Gastroesophageal sphincter (tissue), 3 donors: Measurements from ENCODE around the gene TAOK3.

Experiments
- CTCF ChIP-seq, 4 experiments: fragments of 200-600 bp in 2 of 4; fragments of 450-650 bp in 2 of 4; sonication (generic) in 1 of 4; IDR thresholded peaks; one replicate each; pipeline ENCODE4 v1.5.1; 2017 to 2019; ENCODE audit warnings: antibody characterized with exemption in 4 of 4, mild to moderate bottlenecking in 2 of 4, moderate library complexity in 2 of 4
- EP300 ChIP-seq: sonication (generic); formaldehyde crosslinking; IDR thresholded peaks from one replicate; pipeline ENCODE4 v1.6.1; 2017; ENCODE audit warnings: antibody characterized with exemption, mild to moderate bottlenecking
- POLR2A ChIP-seq, 2 donors: fragments of 450-650 bp; IDR thresholded peaks; one replicate each; pipeline ENCODE4 v1.6.1; 2017; ENCODE audit warnings: antibody characterized with exemption in 2 of 2, mild to moderate bottlenecking in 2 of 2, moderate library complexity in 1 of 2
- POLR2AphosphoS5 ChIP-seq: sonication (generic); formaldehyde crosslinking; IDR thresholded peaks from one replicate; pipeline ENCODE4 v1.6.1; 2017; ENCODE audit warnings: antibody characterized with exemption

GRCh38 chr12:118354903-118355302 is 17.8 kb downstream of the TAOK3 start:
- TF ChIP-seq POLR2AphosphoS5 = no peak
- TF ChIP-seq CTCF (IDR thresholded peaks at IDR 0.05) = no peak
- TF ChIP-seq POLR2A (IDR thresholded peaks at IDR 0.05) = no peak
- TF ChIP-seq EP300 = no peak
